IPS DF 4.7 (cell line): ENCODE results near the gene YTHDC2.

Source experiments
- DNase-seq: peaks from one replicate; pipeline ENCODE4 v3.0.0-alpha.2; 2013; ENCODE audit warnings: low spot score; ENCODE audit errors: extremely low read depth

YTHDC2 gene

DNA sequence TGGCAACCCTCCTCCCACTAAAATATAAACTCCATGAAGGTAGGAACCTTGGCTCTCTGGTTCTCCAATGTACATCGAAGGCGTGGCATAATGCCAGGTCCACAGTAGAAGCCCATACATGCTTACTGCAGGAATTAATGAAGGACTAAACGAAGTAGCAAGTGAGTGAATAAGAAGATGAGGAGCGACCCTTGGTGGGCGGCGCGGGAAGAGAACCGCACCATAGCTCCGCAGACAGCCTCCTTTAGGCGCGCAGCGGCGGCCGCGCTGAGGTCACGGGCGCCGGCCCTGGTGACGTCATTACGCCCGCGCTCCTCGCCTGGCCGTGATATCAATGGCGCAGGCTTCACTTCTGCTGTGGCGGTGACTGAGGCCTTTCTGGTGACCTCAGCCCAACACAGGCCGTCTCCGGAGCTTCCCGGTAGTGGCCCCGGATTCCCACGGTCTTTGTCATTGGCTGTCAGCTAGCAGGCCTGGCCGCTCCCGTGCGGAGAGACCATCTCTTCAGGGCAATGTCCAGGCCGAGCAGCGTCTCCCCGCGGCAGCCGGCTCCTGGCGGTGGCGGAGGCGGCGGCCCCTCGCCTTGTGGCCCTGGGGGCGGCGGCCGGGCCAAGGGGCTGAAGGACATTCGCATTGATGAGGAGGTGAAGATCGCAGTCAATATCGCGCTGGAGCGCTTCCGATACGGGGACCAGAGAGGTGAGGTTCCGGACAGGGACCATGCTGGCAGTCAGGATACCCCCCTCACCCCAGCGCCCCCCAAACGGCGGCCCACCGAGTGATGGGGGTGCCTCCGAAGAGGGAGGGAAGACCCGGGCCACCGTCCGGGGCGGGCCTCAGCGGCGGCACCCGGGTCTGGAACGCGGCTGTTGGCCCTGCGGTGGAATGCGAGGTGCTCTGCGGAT lies at the start of gene YTHDC2:
TSS of gene YTHDC2 (plus strand) at position 311 of the 905 bp plus-strand sequence. CDS start at position 513, 202 bp downstream.
- peak; percentile 58 for DNase-seq

DNA sequence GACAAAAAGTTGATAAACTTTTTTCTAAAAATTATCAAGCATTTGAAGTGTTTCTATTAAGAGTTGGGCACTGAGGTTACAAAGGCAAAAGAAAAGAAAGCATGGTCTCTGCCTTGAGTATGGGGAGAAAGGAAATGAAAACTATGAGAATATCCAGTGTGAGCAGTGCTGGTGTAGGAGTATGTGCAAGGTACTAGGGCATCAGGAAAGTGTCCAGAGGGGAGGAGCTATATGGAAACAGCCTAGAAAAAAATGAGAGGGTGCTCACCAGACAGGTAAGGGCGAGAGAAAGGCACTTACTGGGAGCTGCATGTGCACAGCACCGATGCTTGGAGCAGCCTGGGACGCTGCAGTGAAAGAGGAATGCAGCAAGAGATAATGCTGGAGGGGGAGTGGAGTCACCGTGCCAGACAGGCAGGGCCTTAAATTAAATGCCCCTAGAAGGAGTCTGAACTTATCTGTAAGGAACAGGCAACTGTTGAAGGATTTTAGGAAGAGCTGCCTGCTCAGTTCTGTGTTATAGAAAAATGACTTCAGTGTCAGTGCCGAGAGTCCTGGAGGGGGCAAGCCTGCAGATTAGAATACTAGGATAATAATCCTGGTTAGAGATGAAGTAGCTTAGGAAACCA lies 39.3 kb upstream of the YTHDC2 start:
- no peak for DNase-seq

DNA sequence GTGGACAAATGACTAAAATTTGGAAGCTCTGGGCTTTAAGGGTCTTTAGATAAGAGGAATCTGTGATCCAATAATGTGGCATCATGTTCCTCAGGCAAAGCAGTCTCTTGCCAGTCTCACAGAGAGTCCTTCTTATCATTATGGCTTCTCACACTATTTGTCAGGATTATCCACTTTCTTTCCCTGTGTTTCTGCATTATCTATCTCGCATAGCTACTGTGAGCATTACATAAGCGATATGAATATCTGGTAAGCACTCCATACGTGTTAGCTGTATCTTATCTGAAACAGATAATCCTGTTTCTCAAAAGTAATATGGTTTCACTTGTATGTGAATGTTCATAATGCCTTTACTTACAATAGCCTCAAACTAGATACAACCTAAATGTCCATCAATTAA lies 34.8 kb upstream of the YTHDC2 start:
- no peak for DNase-seq

- DNase-seq = no peak
Observed at GRCh38 chr5:113480243-113480642, 33.3 kb upstream of the YTHDC2 start.

DNA sequence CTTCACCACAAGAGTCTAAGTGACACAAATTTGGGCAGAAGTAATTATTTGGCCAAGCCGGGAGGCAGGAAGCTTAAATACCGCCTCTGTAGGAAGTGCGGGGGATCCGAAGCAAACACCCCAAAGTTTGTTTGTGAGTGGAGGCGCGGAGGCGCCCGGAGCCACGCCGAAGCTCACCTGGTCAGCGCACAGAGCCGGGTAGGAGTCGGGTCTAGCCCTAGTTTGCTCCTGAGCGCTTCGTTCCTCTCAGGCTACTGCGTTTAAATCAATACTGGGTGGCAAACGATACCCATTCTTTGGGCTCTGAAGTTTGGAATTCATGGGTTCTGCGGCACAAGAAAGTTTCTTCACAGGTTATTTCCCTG lies 26.1 kb upstream of the YTHDC2 start:
- DNase-seq = no peak

GRCh38 chr5:113487781-113488644 lies 25.5 kb upstream of the YTHDC2 start, which contains the start of gene MCC:
TSS of gene MCC (minus strand) at chr5:113488453.
- DNase-seq = peak; percentile 38

DNA sequence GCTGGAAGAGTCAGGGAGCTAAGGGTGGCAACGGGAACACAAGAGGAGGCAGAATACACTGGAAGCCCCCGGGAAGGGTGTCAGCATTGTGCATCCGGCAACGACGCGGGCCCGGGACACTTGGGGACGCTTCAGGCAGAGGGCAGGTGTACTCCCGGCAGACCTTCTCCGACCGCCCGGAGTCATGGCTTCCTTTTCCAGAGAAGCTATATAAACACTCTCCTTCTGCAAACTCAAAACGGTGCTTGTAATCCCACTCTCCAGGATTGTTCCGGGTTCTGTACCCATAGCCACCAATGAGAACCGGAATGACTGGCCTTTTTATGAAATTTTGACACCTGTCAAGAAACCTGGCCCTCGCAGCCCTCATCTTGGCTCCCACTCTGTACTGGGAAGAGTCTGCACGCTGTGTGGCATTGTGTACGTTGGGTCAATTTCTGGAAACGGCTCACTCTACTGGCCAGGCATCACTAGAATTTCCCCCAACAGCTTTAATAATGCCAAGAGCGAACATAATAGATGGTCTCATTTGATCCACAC lies 24.8 kb upstream of the YTHDC2 start:
- DNase-seq = no peak

DNA sequence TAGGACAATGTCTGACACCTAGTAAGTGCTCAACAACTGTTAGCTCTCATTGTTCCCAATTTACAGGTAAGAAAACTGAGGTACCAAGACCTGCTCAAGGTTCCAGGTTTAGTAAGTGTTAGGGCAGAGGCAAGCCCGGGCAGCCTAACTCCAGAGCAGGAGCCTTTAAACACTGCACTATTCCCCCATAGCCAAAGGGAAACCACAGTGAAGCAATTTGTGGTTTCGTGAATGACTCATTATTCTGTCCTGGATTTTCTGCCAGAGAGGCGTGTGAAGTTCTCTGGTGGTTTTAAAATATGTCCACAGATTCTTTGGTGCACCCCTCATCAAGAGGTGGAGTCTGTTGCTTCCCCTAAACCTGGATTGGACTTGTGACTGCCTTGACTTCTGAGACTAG lies 24.2 kb upstream of the YTHDC2 start:
- no peak for DNase-seq

- no peak for DNase-seq
Observed at GRCh38 chr5:113490317-113490716, 23.2 kb upstream of the YTHDC2 start.

GRCh38 chr5:113491022-113491421 lies 22.5 kb upstream of the YTHDC2 start:
- no peak for DNase-seq

GRCh38 chr5:113493446-113493845 lies 20.0 kb upstream of the YTHDC2 start:
- DNase-seq = no peak

DNA sequence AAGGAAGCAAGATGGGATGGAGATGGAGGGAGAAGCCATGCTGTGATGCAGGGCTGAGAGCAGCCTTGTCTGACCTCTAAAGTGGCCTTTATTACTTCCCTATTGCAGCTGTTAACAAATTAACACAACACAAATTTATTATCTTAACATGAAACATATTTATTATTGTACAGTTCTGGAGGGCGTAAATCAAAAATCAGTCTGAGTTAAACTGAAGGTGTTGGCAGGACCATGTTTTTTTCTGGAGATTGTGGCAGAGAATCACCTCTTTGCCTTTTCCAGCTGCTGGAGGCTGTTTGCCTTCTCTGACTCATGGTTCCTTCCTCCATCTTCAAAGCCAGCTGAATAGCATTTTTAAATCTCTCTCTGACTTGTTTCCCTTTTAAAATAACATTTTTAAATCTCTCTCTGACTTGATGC lies 18.1 kb upstream of the YTHDC2 start:
- no peak for DNase-seq

DNA sequence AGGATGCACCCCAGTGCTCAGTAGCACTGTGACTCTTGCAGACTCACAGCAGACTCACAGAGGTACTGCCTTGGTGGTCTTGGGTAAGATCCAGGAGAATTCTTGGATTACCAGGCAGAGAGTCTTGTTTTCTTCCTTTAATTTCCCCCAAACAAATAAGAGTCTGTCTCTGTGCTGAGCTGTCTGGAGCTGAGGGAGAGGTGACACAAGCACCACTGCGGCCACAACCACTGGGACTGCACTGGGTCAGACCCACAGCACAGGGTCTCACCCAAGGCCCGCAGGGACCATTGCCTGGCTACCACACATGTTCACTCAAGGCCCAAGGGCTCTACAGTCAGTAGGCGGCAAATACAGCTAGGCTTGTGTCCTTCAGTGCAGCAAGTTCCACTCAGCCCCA lies 11.4 kb upstream of the YTHDC2 start:
- no peak for DNase-seq

DNA sequence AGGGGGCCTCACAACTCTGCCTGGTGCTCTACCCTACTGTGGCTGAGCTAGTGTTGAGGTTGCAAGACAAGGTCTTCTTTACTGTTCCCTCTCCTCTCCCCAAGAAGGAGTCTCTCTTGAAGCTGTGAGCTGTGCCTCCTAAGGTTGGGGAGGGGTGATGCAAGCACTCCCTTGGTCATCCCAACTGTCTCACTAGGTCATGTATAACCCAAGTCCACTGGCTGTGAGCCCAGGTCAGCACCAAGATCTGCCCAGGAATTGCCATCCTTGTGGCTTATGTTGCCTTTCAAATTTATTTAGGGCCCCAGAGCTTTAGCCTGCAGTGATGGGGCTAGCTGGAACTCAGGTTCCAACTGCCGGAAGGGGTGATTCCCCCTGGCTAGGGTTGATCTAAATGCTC lies 10.3 kb upstream of the YTHDC2 start:
- no peak for DNase-seq

- no peak for DNase-seq
Observed at GRCh38 chr5:113505181-113505580, 8.3 kb upstream of the YTHDC2 start.

DNA sequence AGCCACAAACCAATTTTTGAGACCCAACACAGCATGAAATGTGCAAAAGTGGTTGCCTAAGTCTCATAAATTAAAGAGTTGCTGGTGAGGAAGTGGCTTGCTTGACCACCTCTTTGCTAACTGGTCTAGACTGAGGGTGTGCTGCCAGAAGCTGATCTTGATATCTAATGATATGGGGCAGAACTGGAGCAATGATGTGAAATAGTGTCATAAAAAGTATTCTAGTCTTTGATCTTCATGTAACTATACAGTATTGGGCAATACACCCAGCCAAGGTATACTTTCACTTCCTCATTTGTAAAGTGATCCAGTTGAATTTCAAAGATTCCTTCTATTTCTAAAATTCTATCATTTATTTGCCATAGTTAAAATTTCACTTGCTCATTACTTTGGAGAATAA lies 5.9 kb upstream of the YTHDC2 start:
- no peak for DNase-seq

DNA sequence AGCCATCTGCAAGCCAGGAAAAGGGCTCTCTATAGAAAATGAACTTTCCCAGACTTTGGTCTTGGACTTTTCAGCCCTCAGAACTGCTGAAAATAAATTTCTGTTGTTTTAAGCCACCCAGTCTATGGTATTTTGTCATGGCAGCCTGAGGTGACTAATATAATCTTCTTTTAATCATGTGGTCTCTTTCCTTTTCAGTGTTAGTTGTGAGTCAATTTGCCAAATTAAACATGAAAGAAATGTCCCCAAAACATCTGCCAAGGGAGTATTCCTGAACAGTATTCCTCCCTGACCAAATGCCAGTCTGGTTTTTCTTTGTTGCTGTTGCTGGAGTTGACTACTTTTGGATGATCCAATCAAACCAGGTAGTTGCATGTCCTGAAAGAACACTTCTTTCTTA lies 4.7 kb upstream of the YTHDC2 start:
- no peak for DNase-seq

DNA sequence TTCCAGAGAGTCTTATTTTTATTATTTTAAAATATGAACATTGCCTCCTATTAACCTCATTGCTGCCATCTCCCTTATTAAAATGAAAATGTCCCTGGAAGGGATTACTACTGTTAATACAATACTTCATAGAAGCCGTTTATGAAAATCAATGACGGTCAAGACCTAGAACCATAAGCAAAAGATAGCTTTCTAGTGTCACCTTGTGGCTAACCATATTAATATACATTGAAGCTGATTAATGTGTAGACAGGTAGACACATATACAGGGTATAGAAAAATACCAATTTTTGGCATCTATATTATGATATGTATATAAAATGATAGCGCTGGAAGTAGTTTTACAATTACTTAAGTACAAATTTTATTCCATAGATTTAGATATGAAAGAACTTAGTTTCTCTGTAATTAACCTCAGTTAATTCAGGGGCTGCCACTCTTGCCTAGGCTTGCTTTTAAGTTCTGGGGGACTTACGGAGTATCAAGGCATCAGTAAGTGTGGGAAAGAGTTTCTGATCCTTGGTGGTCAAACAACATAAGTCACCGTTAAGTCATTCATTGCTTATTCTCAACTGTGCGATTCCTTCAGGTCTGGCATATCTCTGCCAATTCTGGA lies 2.5 kb upstream of the YTHDC2 start:
- DNase-seq = no peak

- no peak for DNase-seq
Observed at GRCh38 chr5:113512341-113512740, 1.2 kb upstream of the YTHDC2 start.

DNA sequence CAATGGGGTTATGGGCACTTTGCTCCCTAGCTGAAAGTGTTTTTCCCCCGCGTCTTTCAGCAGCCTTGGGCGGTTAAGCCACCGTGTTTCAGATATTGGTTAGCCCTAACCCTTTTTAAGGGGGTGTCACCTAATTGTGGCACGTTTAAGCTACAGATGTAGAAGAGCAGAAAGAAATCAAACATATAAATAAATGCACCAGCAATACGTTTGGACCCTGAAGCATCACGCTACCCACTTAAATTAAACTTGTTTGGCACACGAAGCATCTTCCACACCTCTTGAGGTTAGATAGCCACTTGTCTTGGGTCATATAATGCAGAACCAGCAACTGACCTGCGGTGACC lies 768 bp downstream of the YTHDC2 start:
- no peak for DNase-seq

DNA sequence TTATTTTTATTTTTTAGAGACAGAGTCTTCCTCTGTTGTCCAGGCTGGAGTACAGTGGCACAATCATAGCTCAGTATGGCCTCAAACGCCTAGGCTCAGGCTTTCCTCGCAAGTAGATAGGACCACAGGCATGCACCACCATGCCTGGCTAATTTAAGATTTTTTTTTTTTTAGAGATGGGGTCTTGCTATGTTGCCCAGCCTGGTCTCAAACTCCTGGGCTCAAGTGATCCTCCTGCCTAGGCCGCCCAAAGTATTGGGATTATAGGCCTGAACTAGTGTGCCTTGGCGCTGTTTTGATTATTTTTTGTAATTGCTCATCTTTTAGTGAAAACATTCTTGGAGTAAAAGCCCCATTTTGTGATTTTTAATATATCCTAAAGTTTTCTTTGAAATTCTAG lies 5.4 kb downstream of the YTHDC2 start:
- no peak for DNase-seq
